Neural progenitor cell (in vitro differentiated cells): Measurements from ENCODE around the gene ATXN1. TPM values are rescaled to one million over a fixed set of nuclear protein-coding genes. Genes with fewer than 3 reads are reported as not detected.

Source experiments
- DNase-seq: peaks from one replicate; pipeline ENCODE4 v3.0.0-alpha.2; 2016; ENCODE audit warnings: low spot score
- H2AFZ ChIP-seq: fragments of 200-600 bp; sonication (generic); replicated peaks from 2 replicates; pipeline ENCODE4 v1.6.1; 2016; ENCODE audit warnings: antibody characterized with exemption
- H3F3A ChIP-seq: fragments of 200-600 bp; sonication (generic); 2 replicates; pipeline ENCODE4 v1.6.1; 2016; ENCODE audit warnings: antibody characterized with exemption, low read depth
- H3K27ac ChIP-seq: fragments of 200-600 bp; sonication (generic); 2 replicates; pipeline ENCODE4 v1.5.1; 2016; ENCODE audit warnings: mild to moderate bottlenecking
- H3K27me3 ChIP-seq: fragments of 200-600 bp; sonication (generic); 2 replicates; pipeline ENCODE4 v1.6.1; 2016; ENCODE audit warnings: mild to moderate bottlenecking, moderate library complexity
- H3K36me3 ChIP-seq: fragments of 200-600 bp; sonication (generic); 2 replicates; pipeline ENCODE4 v1.5.1; 2016
- H3K4me1 ChIP-seq: fragments of 200-600 bp; sonication (generic); 2 replicates; pipeline ENCODE4 v1.6.1; 2016; ENCODE audit warnings: mixed run types
- H3K4me2 ChIP-seq: fragments of 200-600 bp; sonication (generic); 2 replicates; pipeline ENCODE4 v1.6.1; 2016
- H3K4me3 ChIP-seq: fragments of 200-600 bp; sonication (generic); 2 replicates; pipeline ENCODE4 v1.5.1; 2016
- H3K79me2 ChIP-seq: fragments of 200-600 bp; sonication (generic); 2 replicates; pipeline ENCODE4 v1.6.1; 2016; ENCODE audit warnings: low read depth
- H3K9ac ChIP-seq: fragments of 200-600 bp; sonication (generic); 2 replicates; pipeline ENCODE4 v1.6.1; 2016
- H3K9me3 ChIP-seq: fragments of 200-600 bp; sonication (generic); 2 replicates; pipeline ENCODE4 v1.5.1; 2016; ENCODE audit warnings: low read depth
- H4K20me1 ChIP-seq: fragments of 200-600 bp; sonication (generic); 2 replicates; pipeline ENCODE4 v1.6.1; 2016; ENCODE audit warnings: low read depth
- H3K27ac Mint-ChIP-seq: 3 replicates; pipeline ENCODE4 v1.8.0; 2021; ENCODE audit warnings: mixed read lengths
- H3K27me3 Mint-ChIP-seq: 2 replicates; pipeline ENCODE4 v1.8.0; 2022; ENCODE audit warnings: low read depth, mild to moderate bottlenecking, inconsistent platforms, moderate library complexity, mixed read lengths; ENCODE audit not compliant: insufficient read depth
- H3K36me3 Mint-ChIP-seq: 3 replicates; pipeline ENCODE4 v1.8.0; 2021; ENCODE audit warnings: mixed read lengths
- H3K4me1 Mint-ChIP-seq: 3 replicates; pipeline ENCODE4 v1.8.0; 2021; ENCODE audit warnings: mixed read lengths
- H3K4me3 Mint-ChIP-seq: 3 replicates; pipeline ENCODE4 v1.8.0; 2021; ENCODE audit warnings: mild to moderate bottlenecking, moderate library complexity, mixed read lengths
- H3K9me3 Mint-ChIP-seq: 3 replicates; pipeline ENCODE4 v1.8.0; 2020; ENCODE audit warnings: mixed read lengths
- EZH2 ChIP-seq: fragments of 200-600 bp; sonication (generic); IDR thresholded peaks from 2 replicates; pipeline ENCODE4 v1.6.1; 2017; ENCODE audit warnings: antibody characterized with exemption, mild to moderate bottlenecking, moderate library complexity
- EZH2phosphoT487 ChIP-seq: fragments of 200-600 bp; sonication (generic); IDR thresholded peaks from 2 replicates; pipeline ENCODE4 v1.6.1; 2017; ENCODE audit warnings: antibody characterized with exemption
- total RNA-seq: library from RNA; depleted of rRNA; stranded (reverse); fragments of >200 nt; gene quantifications from 2 replicates; pipeline ENCODE4 v1.2.3, GENCODE V29; 2015; ENCODE audit warnings: low replicate concordance
- TF ChIP-seq, protein P1 (sequence below): fragments of 200-600 bp; sonication (generic); IDR thresholded peaks from 2 replicates; pipeline ENCODE4 v1.5.1; 2017; ENCODE audit warnings: antibody characterized with exemption, mild to moderate bottlenecking

ATXN1 gene
- total RNA-seq, 1 donor from 2014 or later: 3.6 TPM

GRCh38 chr6:16716321-16716858 is 44.9 kb downstream of the ATXN1 start:
- H3K4me3 Mint-ChIP-seq: no peak overlapping the region
- no peak for TF ChIP-seq EZH2
- TF ChIP-seq, protein P1, sequence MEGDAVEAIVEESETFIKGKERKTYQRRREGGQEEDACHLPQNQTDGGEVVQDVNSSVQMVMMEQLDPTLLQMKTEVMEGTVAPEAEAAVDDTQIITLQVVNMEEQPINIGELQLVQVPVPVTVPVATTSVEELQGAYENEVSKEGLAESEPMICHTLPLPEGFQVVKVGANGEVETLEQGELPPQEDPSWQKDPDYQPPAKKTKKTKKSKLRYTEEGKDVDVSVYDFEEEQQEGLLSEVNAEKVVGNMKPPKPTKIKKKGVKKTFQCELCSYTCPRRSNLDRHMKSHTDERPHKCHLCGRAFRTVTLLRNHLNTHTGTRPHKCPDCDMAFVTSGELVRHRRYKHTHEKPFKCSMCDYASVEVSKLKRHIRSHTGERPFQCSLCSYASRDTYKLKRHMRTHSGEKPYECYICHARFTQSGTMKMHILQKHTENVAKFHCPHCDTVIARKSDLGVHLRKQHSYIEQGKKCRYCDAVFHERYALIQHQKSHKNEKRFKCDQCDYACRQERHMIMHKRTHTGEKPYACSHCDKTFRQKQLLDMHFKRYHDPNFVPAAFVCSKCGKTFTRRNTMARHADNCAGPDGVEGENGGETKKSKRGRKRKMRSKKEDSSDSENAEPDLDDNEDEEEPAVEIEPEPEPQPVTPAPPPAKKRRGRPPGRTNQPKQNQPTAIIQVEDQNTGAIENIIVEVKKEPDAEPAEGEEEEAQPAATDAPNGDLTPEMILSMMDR: no peak
- TF ChIP-seq EZH2phosphoT487: no peak
- Histone ChIP-seq H3K79me2 (no peaks in the 10 kb centered on the region), H3K36me3 (no peaks in the 10 kb centered on the region), H3K4me3 (no peak overlapping the region), H3K4me1 (no peaks in the 10 kb centered on the region), H2AFZ (no peak overlapping the region), H4K20me1 (no peaks in the 10 kb centered on the region), H3K4me2 (no peak overlapping the region), H3K9me3 (no peaks in the 10 kb centered on the region), H3K27me3 (no peaks in the 10 kb centered on the region), H3K9ac (no peak overlapping the region), H3K27ac (no peak overlapping the region), H3F3A (no peaks in the 10 kb centered on the region)
- no peaks in the 10 kb centered on the region for H3K27me3 Mint-ChIP-seq
- H3K27ac Mint-ChIP-seq: no peak overlapping the region
- H3K36me3 Mint-ChIP-seq: peaks cover 2% of the 10 kb centered on the region
- peaks cover 3% of the 10 kb centered on the region for H3K9me3 Mint-ChIP-seq
- DNase-seq: no peak
- peaks cover 25% of the 10 kb centered on the region for H3K4me1 Mint-ChIP-seq

- Mint-ChIP-seq H3K27me3 (no peaks in the 10 kb centered on the region), H3K27ac (no peak overlapping the region), H3K4me3 (no peak overlapping the region), H3K36me3 (no peaks in the 10 kb centered on the region), H3K4me1 (peaks cover 14% of the 10 kb centered on the region), H3K9me3 (no peaks in the 10 kb centered on the region)
- no peaks in the 10 kb centered on the region for H3K9me3 ChIP-seq
- H3K79me2 ChIP-seq: no peaks in the 10 kb centered on the region
- TF ChIP-seq, protein P1: no peak
- no peak for TF ChIP-seq EZH2
- no peak for TF ChIP-seq EZH2phosphoT487
- DNase-seq: no peak
- no peaks in the 10 kb centered on the region for H3K36me3 ChIP-seq
- no peak overlapping the region for H3K4me2 ChIP-seq
- H3K27ac ChIP-seq: no peak overlapping the region
- no peak overlapping the region for H3K4me3 ChIP-seq
- H3K9ac ChIP-seq: no peak overlapping the region
- H3F3A ChIP-seq: no peaks in the 10 kb centered on the region
- no peak overlapping the region for H2AFZ ChIP-seq
- H3K4me1 ChIP-seq: no peaks in the 10 kb centered on the region
- H3K27me3 ChIP-seq: no peaks in the 10 kb centered on the region
- no peaks in the 10 kb centered on the region for H4K20me1 ChIP-seq
Measured at GRCh38 chr6:16713597-16713996, 47.7 kb downstream of the ATXN1 start.

DNA sequence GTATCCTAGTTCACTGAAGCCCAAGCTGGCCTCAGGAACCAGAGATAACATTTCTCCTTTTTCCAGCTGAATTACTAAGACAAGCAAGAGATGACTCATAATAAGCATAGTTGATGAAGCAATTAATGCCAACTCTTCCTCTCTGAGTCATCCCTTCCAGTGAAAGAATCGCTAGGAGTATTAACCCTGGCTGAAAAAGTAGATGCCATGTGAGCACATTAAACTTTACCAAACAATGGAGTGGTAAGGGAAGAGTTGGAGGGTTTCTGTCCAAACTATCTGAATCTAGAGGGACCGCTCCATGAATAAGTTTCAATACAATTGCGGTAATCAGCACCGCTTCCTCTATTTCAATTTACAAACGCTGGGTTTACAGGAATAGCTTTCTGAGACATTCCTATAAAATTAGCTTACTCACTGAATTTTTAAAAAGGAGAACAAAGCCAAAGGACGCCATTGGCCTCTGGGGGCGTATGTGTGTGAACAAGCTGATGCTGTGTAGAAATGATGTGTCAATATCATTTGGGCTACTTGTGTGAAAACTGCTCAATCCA is 48.3 kb downstream of the ATXN1 start:
- TF ChIP-seq EZH2phosphoT487 (no peak), EZH2 (no peak)
- TF ChIP-seq, protein P1: peak; percentile 11
- Histone ChIP-seq H3K4me2 (no peak overlapping the region), H3K4me3 (no peak overlapping the region), H3K79me2 (no peaks in the 10 kb centered on the region), H3K27ac (no peak overlapping the region), H3K36me3 (no peaks in the 10 kb centered on the region), H3K27me3 (no peaks in the 10 kb centered on the region), H3K9me3 (no peaks in the 10 kb centered on the region), H3F3A (no peaks in the 10 kb centered on the region), H4K20me1 (no peaks in the 10 kb centered on the region), H3K4me1 (no peaks in the 10 kb centered on the region), H2AFZ (no peak overlapping the region), H3K9ac (no peak overlapping the region)
- H3K4me1 Mint-ChIP-seq: peaks cover 14% of the 10 kb centered on the region
- no peaks in the 10 kb centered on the region for H3K27me3 Mint-ChIP-seq
- no peaks in the 10 kb centered on the region for H3K9me3 Mint-ChIP-seq
- no peak overlapping the region for H3K4me3 Mint-ChIP-seq
- DNase-seq: no peak
- no peaks in the 10 kb centered on the region for H3K36me3 Mint-ChIP-seq
- H3K27ac Mint-ChIP-seq: no peak overlapping the region
